Amniotic stem cell (primary cell): ENCODE measurements around the gene GOLGA6C.
"Not testable (repeated sequence)": the region's sequence is repeated elsewhere in the genome, so short reads cannot be mapped to it uniquely, and the experiment has no call there.

ENCODE experiments used
- DNase-seq: peaks from one replicate; lab custom pipeline; 2025; lab: John Stamatoyannopoulos, UW

GOLGA6C gene, protein sequence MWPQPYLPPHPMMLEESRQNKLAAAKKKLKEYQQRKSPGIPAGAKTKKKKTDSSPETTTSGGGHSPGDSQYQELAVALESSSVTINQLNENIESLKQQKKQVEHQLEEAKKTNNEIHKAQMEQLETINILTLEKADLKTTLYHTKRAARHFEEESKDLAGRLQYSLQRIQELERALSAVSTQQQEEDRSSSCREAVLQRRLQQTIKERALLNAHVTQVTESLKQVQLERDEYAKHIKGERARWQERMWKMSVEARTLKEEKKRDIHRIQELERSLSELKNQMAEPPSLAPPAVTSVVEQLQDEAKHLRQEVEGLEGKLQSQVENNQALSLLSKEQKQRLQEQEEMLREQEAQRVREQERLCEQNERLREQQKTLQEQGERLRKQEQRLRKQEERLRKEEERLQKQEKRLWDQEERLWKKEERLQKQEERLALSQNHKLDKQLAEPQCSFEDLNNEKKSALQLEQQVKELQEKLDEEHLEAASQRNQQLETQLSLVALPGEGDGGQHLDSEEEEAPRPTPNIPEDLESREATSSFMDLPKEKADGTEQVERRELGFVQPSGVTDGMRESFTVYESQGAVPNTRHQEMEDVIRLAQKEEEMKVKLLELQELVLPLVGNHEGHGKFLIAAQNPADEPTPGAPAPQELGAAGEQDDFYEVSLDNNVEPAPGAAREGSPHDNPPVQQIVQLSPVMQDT

DNA sequence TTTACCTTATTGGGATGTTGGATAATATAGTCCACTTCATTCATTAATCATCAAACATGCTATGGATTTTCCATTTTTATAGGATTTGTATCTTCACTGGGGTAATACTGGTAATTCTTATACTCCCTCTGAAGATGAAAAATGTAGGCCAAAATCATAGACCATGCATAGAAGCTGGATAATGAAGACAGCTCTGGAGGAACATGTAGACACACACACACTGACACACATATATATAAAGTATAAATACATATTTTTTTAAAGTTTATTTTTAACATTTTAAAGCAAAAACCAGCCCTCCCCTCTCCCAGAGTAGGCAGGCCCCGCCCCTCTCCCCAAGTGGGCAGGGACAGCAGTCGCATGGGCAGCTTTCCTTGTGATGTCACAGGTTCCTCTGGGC is at the start of gene GOLGA6C:
TSS of gene GOLGA6C (plus strand) at position 301 of the 400 bp plus-strand sequence. CDS start 265 bp downstream, outside the sequence.
- not testable (repeated sequence) for DNase-seq

DNA sequence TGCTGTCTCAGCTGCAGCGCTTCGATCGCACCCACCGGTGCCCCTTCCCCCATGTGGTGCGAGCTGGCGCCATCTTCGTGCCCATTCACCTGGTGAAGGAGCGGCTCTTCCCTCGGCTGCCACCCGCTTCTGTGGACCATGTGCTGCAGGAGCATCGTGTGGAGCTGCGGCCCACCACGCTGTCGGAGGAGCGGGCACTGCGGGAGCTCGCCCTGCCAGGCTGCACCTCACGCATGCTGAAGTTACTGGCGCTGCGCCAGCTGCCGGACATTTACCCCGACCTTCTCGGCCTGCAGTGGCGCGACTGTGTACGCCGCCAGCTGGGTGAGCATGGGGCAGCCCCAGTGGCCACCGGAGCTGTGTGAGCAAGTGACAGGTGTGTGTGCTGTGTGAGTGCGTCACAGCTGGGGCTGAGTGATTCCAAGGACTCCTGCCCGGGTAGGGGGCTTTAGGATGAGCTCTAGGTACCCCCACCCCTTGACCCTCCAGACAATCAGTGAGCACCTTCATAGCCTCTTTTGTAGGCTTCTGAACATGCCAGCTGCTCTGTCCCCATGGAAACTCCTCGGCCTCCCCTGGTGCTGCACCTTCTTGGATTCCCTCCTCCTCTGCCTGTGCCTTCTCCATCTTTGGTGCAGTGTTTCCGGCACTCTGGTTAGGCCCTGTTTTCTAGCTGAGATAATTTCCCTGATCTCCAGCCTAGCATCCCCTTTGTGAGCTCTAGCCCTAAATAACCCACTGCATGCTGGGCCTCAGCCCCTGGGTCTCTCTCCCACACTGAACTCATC is 49.4 kb upstream of the GOLGA6C start:
- DNase-seq, result no peak

DNA sequence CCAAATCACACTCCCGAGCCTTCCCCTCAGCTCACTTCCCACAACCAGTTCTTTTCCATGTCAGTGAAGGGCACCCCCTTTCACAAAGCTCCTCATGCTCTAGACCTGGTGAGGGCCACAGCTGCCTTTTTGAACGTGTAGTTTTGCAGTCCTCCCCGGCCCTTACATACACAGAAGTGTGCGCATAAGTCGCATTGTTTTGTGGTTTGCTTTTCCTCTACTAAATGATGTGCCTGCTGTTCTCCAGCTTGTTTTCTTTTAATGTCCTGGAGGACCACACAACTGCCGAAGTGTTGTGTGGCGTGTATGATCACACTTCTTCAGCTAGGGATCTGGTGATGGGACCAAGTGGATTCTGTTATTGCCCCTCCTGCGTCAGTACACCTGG is 48.9 kb upstream of the GOLGA6C start:
- no peak for DNase-seq

DNA sequence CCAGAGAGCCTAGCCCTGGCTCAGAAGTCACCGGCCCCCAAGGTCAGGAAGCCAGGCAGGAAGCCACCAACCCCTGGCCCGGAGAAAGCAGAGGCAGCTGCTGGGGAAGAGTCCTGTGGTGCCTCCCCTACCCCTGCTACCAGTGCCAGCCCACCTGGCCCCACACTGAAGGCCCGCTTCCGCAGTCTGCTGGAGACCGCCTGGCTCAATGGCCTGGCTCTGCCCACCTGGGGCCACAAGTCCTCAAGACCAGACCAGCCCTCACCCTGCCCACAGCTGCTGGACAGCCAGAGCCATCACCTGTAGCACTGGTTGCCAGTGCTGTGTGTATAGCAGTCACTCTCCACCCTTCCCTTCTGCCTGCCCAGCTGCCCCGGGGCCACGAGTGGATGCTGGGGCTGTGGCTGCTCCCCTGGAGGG is 47.3 kb upstream of the GOLGA6C start:
- no peak for DNase-seq

DNA sequence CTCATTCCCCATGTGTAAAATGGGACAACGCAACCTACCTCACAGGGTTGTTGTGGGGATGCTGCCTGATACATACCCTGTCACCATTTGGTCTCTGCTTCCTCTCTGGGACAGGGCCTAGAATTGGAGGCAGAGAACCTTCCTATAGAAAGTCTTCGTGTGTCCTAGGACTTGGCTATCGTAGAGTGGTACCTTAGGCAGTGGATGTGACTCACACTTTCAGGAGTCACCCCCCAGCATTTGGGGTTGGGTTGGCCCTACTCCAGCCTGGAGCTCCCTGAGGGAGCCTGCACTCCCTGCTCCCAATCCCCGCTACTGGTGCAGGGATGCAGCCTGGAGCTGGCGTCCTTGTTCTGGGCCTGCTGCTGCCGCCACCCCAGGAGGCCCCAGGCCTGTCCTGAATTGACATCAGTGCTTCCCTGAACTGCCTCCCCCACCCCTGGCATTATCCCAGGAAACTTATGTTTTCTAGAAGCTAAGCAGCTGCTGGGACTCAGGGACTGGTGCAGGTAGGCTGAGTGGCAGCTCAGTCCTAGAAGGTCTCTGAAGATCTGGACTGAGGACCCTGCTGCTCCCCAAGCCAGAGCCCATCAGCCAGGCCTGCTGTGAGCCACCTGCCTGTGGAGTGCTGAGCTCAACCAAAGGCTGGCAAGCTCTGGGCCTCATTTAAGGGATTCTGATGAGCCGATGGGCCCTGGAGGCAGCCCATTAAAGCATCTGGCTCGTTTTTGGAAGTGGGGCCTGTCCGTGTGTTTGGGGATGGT is 46.5 kb upstream of the GOLGA6C start:
- no peak for DNase-seq

DNA sequence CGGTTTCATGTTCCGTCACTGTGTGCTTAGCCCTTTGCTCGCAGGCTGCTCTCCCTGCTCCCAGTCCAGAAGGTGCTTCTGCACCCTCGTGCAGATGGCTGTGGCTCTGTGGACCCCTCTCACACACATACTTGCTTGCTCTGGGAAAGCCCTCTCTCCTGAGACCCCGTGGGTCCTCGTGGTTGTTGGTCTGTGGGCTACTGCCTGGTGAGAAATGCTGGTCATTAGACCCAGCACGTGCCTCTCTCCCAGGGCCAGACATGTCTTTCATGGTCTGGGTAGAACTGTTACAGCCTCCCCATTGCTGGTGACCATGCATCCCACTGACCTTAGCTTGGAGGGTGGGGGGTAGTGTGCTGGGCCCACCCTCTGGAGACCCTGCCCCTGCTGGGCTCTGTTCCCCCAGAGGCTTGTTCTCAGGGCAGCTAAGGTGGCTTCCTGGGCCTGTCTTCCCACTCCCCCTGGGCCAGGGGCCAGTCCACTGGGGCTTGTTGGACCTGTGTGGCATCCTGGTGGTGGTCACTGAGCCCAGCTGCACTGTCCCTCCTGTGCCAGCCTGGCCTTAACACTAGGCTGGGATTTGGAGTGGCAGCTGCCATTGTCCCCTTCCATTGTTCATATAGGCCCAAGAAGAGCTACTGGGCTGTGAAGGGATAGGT is 45.8 kb upstream of the GOLGA6C start:
- DNase-seq, result no peak

DNA sequence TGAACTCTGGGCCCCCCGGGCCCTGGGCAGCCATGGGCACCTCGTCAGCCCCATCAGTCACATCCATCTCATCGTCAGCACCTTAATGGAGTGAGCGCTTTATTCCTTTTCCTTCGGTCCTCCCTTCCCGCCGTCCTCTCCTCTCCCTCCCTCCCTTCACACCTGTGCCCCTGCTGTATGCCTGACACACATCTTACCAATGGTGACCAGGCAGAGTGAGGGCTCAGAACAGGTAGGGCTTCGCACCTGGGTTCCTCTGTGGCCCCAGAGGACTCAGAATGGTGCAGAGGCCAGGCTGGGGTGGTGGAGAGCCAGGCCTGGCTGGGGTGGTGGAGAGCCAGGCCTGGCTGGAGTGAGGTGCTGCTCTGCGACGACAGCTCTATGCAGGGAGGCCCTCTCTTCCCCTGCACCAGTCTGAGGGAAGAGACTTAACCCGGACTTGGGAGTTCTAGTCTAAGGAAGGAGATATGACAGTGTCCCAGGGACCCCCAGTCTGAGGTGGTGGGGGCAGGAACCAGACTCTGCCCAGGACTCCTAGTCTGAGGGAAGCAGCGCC is 44.8 kb upstream of the GOLGA6C start:
- no peak for DNase-seq

DNA sequence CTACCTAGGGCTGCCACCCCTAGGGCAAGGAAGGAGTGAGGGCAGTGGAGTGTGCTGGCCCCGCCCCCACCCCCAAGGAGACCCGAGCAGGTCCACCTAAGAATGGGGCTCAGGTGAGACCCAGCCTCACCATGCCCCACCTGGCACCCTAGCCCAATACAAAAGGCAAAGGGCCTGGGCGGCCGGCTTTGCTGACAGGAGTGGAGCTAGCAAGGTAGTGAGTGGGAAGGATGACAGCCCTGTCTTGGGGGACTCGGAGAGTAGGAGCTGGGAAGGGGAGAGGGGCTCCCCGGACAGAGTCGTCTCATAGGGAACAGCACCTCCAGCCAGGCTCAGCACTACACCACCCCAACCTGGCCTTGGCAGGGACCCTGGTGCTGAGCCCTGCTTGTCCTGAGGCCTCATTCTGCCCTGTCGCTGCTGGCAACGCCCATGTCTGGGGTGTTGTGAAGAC is 44.3 kb upstream of the GOLGA6C start:
- no peak for DNase-seq

DNA sequence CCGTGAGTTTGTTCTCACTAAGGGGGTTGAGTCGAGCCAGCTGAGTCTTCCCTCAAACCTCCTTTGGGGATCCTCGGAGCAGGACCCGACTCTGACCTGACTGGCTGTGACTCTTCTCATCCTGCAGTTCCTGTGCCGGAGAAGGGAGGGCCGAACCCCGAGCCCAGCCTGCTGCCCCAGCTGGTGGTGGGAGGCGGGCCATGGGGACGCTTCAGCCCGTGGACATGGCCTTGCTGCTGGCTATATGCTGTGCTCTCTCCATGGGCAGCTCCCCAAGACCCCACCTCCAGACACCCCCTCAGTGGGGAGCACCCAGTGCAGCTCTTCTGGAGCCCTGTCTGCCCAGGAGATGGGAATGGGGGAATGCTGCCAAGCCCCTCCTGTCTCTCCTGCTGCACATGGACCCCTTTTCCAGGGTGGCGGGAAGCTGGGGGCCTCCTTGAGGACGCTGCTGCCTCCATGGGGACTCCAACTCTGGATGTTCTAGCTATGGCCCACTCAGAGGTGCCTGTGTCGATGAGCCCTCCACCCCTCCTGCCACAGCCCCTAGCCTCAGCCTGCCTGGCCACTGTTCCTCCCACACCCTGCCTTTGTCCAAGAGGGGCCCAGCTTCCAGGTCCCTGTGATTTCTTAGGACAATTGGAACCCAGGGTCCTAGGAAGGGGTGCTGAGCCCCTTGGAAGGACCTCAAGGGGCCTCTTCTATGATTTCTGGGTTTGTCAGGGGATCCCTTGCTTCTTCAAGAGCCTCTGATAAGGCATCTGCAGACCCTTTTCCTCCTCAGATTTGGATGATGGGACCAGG is 43.6 kb upstream of the GOLGA6C start:
- no peak for DNase-seq

DNA sequence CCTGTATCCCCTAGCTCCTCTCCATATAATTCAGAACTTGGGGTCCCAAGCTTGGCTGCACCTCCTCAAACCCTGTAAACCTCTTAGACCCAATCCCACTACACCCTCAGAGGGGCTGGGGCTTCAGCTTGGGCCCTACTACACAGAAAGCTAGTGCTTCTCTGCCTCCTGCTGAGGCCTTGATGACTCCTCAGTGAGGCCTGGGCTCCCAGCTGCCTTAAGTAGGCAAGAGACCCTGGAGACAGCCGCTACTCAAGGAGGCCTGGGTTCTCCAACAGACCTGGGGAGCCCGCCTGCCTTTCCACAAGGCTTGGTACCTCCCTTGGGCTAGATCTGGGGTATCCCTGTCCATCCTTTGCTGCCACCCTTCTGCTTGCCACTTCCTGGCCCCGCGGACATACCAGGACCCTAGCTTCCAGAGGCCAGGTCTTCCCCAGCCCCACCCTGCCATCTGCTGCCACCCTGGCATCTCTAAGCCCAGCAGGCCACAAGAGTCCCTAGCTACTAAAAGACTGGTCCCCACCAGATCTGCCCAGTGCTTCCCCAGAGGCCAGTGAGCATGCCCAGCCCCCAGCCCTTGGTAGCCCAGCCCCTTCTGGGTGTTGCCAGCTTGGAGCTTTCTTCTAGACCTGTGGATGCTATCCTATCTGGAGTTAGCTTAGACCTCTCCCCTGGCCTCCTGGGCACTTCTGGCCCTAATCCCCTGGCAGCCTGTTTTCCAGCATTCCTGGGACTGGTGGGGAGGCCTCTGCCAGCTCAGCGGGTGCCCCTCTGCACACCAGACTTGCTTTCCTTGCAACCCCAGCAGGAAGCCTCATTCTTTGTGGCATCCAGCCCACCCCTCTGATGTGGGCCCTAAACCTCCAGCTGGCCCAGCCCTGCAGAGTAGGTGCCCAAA is 42.8 kb upstream of the GOLGA6C start:
- DNase-seq, result no peak

DNA sequence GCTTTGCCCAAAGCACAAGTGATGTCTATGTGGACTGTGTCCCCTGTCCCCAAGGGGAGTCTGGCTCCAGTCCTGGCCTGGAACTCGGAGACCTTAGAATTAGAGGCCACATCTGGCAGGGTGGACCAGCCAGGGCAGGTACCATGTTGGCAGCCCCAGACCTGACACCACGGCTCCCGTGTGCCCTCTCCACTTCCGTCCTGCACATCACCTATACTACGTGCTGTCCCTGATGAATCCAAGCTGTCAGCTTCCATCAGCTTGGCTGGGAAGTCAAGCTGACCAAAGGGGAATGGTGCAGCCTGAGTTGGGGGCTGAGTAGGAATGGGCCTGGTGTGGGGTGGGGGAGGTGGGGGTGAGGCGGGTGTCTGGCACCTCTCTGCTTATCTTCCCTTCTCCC is 41.1 kb upstream of the GOLGA6C start:
- no peak for DNase-seq

DNA sequence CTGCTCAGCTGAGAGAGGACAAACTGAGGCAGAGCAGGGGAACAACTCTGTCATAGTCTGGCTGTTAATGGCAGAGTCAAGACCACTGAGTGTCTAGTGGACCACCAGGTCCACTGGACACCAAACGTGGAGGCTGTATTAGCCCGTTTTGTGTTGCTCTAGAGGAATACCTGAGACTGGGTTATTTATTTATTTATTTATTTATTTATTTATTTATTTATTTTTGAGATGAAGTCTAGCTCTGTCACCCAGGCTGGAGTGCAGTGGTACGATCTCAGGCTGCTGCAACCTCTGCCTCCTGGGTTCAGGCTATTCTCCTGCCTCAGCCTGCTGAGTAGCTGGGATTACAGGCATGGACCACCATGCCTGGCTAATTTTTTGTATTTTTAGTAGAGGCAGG is 40.6 kb upstream of the GOLGA6C start:
- DNase-seq, result not testable (repeated sequence)

DNA sequence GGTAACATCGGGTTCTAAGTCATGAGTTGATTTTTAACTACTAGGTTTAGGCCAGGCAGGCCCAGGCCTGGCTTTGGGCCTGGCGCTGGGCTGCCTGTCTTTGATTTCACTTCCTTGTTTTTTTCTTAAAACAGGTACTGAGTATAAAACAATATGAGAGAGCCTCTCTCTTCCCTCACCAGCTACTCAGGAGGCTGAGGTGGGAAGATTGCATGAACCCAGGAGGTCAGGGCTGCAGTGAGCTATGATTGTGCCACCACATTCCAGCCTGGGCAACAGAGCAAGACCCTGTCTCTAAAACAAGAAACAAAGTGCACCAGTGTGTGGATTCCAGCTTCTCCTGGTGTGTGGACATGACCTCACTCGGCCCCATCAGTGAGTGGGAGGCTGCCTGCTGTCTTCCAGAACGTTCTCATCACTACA is 38.6 kb upstream of the GOLGA6C start:
- DNase-seq, result not testable (repeated sequence)

DNA sequence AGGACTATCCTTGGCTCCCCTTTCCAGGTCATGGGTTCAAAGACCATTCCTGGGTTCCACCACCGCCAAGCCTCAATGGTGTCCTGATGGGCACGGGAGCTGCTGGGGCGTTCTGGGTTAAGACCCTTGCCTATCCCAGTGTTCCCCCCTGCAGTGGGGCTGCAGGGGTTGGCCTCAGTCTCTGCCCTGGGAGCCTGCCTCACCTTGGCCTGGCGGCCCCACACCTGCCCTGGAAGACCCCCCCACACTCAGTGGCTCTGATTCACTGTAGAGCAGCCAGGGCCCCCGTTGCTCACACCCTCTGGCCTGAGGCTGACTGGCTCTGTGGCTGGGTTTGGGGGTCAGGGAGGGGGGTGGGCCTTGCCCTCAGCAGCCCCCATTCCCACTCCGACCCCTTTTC is 34.4 kb upstream of the GOLGA6C start:
- DNase-seq, result no peak

DNA sequence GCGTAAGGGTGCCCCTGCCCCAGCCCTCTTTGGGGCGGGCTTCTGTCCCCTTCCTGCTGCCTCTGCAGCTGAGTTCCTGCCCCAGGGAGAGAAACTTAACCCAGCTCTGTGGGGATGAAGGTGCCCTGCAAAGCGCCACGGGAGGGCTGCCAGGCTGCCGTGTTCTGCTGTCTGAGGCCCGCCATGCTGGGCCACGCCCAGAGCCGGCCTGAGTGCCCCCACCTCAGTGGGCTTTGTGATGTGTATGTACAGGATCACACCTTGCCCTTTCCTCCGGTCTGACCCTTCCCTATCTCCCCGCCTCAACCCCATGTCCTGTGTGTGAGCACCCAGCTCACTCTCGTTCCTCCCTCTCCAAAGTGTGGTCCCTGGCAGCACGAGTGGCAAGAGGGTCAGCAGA is 33.9 kb upstream of the GOLGA6C start:
- DNase-seq, result no peak

DNA sequence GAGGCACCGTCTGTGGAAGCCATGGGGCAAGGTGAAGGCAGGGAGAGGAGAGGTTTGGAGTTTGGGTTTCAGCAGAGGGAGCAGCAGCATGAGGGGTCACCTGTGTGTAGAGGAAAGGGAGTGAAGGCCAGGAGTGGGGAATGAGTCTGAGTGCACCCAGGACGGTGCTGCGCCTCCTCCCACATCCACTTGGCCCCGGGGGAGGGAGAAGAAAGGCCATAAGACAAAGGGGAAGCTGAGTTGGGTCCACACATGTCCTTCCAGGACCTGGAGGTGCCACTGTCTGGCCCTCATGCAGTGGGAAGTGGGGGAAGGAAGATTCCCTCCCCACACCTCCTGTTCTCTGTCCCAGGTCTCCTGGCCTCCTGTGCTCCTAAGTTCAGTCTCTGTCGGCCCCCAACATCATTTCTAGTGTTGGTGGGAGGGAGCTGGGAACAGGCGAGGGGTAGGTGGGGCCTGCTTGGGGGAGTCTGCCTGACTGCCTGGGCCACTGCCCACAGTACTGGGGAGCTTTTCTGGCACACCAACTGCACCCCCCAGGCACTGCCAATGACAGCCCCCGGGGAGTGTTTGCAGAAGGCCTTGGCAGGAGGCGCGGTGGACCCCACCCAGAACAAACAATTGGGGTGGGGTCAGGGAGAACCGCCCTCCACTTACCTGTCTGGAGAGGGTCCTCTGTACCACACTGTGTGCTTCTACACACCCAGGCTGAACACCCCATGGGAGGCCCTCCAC is 32.9 kb upstream of the GOLGA6C start:
- not testable (repeated sequence) for DNase-seq

DNA sequence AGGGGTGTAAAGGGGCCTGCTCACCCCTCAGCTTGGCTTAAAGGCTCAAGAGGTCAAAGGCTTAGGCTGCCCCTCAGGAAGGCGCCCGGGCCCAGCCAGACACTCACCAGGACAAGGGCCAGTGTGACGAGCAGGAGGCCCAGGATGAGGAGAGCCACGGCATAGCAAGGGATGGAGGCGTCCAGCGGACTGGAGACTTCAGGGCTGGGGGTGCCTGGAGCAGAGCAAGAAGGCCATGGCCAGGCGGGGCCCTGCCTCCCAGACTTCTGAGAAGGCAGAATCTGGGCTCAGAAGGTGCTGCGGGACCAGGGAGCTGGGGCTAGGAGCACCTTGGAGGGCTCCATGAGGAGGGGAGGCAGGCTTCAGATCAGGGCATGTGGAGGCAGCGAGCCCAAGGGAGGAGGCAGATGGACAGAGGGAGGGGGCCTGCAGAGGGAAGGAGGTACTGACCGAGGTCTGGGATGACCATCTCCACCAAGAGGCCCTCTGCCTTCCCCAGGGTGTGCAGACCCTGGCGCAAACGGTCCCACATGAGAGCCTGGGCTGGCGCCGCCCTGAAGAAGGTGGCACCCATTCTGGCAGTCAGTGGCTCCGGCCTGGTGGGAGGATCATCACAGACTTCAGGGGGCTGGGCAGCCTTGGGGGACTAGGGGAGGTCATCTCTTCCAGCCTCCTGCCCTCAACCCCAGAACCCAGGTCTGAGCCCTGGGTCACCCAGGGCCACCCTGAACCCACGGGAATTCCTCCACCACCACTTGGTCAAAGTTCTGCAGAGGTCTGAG is 32.0 kb upstream of the GOLGA6C start:
- no peak for DNase-seq
